Lung (tissue), 12 donors: Measurements from ENCODE around the gene OR1L4. TPM values are rescaled to one million over a fixed set of nuclear protein-coding genes. Genes with fewer than 3 reads are reported as not detected.

Source experiments
- ATAC-seq: fragments of 200-7000 bp; cut with Tn5 transposase; one replicate; pipeline ENCODE4 v1.9.1; 2020; ENCODE audit warnings: moderate number of reproducible peaks; ENCODE audit not compliant: insufficient read depth, low FRiP score
- DNase-seq, 3 donors: peaks; one replicate each; pipeline ENCODE4 v3.0.0-alpha.2; 2013 to 2017
- H3K27ac ChIP-seq, 2 donors: one replicate each; pipeline ENCODE4 v1.5.1; 2013; ENCODE audit warnings: mild to moderate bottlenecking in 2 of 2, moderate library complexity in 2 of 2, control low read depth in 1 of 2, inconsistent platforms in 1 of 2, low read depth in 1 of 2, low read length in 1 of 2
- H3K27me3 ChIP-seq, 3 donors: one replicate each; pipeline ENCODE4 v1.5.1; 2013; ENCODE audit warnings: low read length in 2 of 3; ENCODE audit not compliant: control insufficient read depth in 3 of 3, insufficient read depth in 3 of 3
- H3K36me3 ChIP-seq, 4 donors: one replicate each; pipeline ENCODE4 v1.5.1; 2013; ENCODE audit warnings: low read length in 4 of 4, mild to moderate bottlenecking in 1 of 4, moderate library complexity in 1 of 4; ENCODE audit not compliant: control insufficient read depth in 4 of 4, insufficient read depth in 4 of 4
- H3K4me1 ChIP-seq, 5 donors: one replicate each; pipeline ENCODE4 v1.5.1; 2013; ENCODE audit warnings: low read length in 5 of 5, mild to moderate bottlenecking in 2 of 5, moderate library complexity in 1 of 5; ENCODE audit not compliant: control insufficient read depth in 5 of 5, insufficient read depth in 5 of 5
- H3K4me3 ChIP-seq: one replicate; pipeline ENCODE4 v1.5.1; 2013; ENCODE audit warnings: mild to moderate bottlenecking, control low read depth, moderate library complexity
- H3K9ac ChIP-seq, 2 donors: one replicate each; pipeline ENCODE4 v1.5.1; 2013; ENCODE audit warnings: low read length in 2 of 2, control low read depth in 1 of 2; ENCODE audit not compliant: insufficient read depth in 1 of 2
- H3K9me3 ChIP-seq, 4 donors: one replicate each; pipeline ENCODE4 v1.5.1; 2013; ENCODE audit warnings: low read length in 3 of 4, mild to moderate bottlenecking in 1 of 4, moderate library complexity in 1 of 4; ENCODE audit not compliant: control insufficient read depth in 4 of 4, insufficient read depth in 3 of 4
- WGBS, 2 donors: extraction: QIAGEN DNeasy Blood & Tissue Kit; methylation state at CpG; one replicate each; pipeline ENCODE4 v1.1.7; 2013; 5-methylcytosine and 5-hydroxymethylcytosine counted together
- polyA plus RNA-seq, 2 donors: library from polyadenylated mRNA; stranded (reverse); fragments of 200-250 nt; gene quantifications; one replicate each; pipeline ENCODE4 v1.2.1, GENCODE V29; 2013
- total RNA-seq, 2 donors: library from RNA; depleted of rRNA in 1 of 2; stranded (reverse); fragments of >200 nt in 1 of 2; gene quantifications; one replicate each; pipeline ENCODE4 v1.2.1, GENCODE V29; 2014 to 2021
- TF ChIP-seq, protein P1 (sequence below): IDR thresholded peaks from 2 replicates; pipeline ENCODE4 v1.5.1; 2012; ENCODE audit warnings: mild to moderate bottlenecking; ENCODE audit errors: control extremely low read depth, extremely low read depth
- donor health status: control.
- donor health status: control.
- donor health status: Bipolar disorder and iron deficiency.
- donor health status: healthy.
- donor health status: DM: yes; HTN: yes; CAD: no.

OR1L4 gene
- total and polyA plus RNA-seq, 4 donors: not detected

DNA sequence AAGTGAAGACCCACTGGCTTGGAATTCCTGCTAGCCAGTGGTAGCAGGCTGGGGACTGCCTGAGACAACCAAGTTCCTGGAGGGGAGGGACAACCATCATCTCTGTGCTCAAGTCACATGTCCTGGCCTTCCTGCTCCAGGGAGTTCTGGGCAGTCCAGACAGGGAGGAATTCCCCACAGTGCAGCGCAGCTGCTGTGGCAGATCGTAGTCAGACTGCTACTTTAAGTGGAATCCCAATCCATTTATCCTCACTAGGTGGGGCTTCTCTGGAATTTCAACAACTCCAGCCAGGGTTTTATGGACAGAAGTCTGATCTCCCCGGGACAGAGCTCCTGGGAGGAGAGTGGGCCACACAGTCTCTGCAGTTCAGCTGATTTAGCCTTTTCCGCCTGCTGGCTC lies 44.0 kb downstream of the OR1L4 start:
- H3K9ac ChIP-seq: no peak overlapping the region
- ATAC-seq (no peak), DNase-seq (no peak)
- H3K27ac ChIP-seq: no peak overlapping the region
- no peaks in the 10 kb centered on the region for H3K36me3 ChIP-seq
- TF ChIP-seq, protein P1, sequence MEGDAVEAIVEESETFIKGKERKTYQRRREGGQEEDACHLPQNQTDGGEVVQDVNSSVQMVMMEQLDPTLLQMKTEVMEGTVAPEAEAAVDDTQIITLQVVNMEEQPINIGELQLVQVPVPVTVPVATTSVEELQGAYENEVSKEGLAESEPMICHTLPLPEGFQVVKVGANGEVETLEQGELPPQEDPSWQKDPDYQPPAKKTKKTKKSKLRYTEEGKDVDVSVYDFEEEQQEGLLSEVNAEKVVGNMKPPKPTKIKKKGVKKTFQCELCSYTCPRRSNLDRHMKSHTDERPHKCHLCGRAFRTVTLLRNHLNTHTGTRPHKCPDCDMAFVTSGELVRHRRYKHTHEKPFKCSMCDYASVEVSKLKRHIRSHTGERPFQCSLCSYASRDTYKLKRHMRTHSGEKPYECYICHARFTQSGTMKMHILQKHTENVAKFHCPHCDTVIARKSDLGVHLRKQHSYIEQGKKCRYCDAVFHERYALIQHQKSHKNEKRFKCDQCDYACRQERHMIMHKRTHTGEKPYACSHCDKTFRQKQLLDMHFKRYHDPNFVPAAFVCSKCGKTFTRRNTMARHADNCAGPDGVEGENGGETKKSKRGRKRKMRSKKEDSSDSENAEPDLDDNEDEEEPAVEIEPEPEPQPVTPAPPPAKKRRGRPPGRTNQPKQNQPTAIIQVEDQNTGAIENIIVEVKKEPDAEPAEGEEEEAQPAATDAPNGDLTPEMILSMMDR: no peak
- no peaks in the 10 kb centered on the region for H3K27me3 ChIP-seq
- 88 to 93% methylated on average over 4 of the region's 4 CpGs for WGBS, 2 donors
- no peaks in the 10 kb centered on the region for H3K4me1 ChIP-seq
- peaks cover 0 to 15% (median 6%) of the 10 kb centered on the region in 4 donors for H3K9me3 ChIP-seq
- no peak overlapping the region for H3K4me3 ChIP-seq

Other genes starting within 250 kb of the OR1L4 start
- not detected for gene OR1J1, start 246.1 kb upstream of the OR1L4 start, total RNA-seq
- not detected for gene OR1J1, start 246.1 kb upstream of the OR1L4 start, polyA plus RNA-seq
- not detected for gene OR1J2, start 213.2 kb upstream of the OR1L4 start, total RNA-seq
- not detected for gene OR1J2, start 213.2 kb upstream of the OR1L4 start, polyA plus RNA-seq
- gene OR1J4, start 204.8 kb upstream of the OR1L4 start, total RNA-seq: not detected
- gene OR1J4, start 204.8 kb upstream of the OR1L4 start, polyA plus RNA-seq: not detected
- not detected for gene OR1N1, start 196.7 kb upstream of the OR1L4 start, total RNA-seq
- not detected for gene OR1N1, start 196.7 kb upstream of the OR1L4 start, polyA plus RNA-seq
- not detected for gene OR1N2, start 170.9 kb upstream of the OR1L4 start, total RNA-seq
- gene OR1N2, start 170.9 kb upstream of the OR1L4 start, polyA plus RNA-seq: not detected
- gene OR1L8, start 140.6 kb upstream of the OR1L4 start, total RNA-seq: under 1 TPM; 0.20 to 0.37 TPM
- under 1 TPM in 1 of 2 donors, not detected in 1; 0.16 TPM for gene OR1L8, start 140.6 kb upstream of the OR1L4 start, polyA plus RNA-seq
- not detected for gene OR1Q1, start 109.3 kb upstream of the OR1L4 start, total RNA-seq
- not detected for gene OR1Q1, start 109.3 kb upstream of the OR1L4 start, polyA plus RNA-seq
- under 1 TPM; 0.26 to 0.28 TPM for gene OR1B1, start 66.4 kb upstream of the OR1L4 start, total RNA-seq
- not detected for gene OR1B1, start 66.4 kb upstream of the OR1L4 start, polyA plus RNA-seq
- not detected for gene OR1L1, start 62.3 kb upstream of the OR1L4 start, total RNA-seq
- not detected for gene OR1L1, start 62.3 kb upstream of the OR1L4 start, polyA plus RNA-seq
- gene OR1L3, start 48.9 kb upstream of the OR1L4 start, total RNA-seq: not detected
- gene OR1L3, start 48.9 kb upstream of the OR1L4 start, polyA plus RNA-seq: not detected
- gene OR1L6, start 18.3 kb downstream of the OR1L4 start, total RNA-seq: not detected
- gene OR1L6, start 18.3 kb downstream of the OR1L4 start, polyA plus RNA-seq: not detected
- not detected for gene OR5C1, start 64.9 kb downstream of the OR1L4 start, total RNA-seq
- not detected for gene OR5C1, start 64.9 kb downstream of the OR1L4 start, polyA plus RNA-seq
- not detected for gene OR1K1, start 76.1 kb downstream of the OR1L4 start, total RNA-seq
- gene OR1K1, start 76.1 kb downstream of the OR1L4 start, polyA plus RNA-seq: not detected
- gene PDCL, start 104.6 kb downstream of the OR1L4 start, total RNA-seq: 10 to 100 TPM; 19.6 to 30.2 TPM
- gene PDCL, start 104.6 kb downstream of the OR1L4 start, polyA plus RNA-seq: 10 to 100 TPM; 10.2 to 11.6 TPM
- 10 to 100 TPM; 37.7 to 60.2 TPM for gene RC3H2, start 181.4 kb downstream of the OR1L4 start, total RNA-seq
- 10 to 100 TPM; 11.9 to 13.0 TPM for gene RC3H2, start 181.4 kb downstream of the OR1L4 start, polyA plus RNA-seq
- gene ZBTB6, start 189.3 kb downstream of the OR1L4 start, total RNA-seq: 10 to 100 TPM in 1 of 2 donors, 1 to 10 TPM in 1; 8.0 to 16.6 TPM
- gene ZBTB6, start 189.3 kb downstream of the OR1L4 start, polyA plus RNA-seq: 1 to 10 TPM; 2.5 to 4.3 TPM
- 10 to 100 TPM in 1 of 2 donors, 1 to 10 TPM in 1; 4.0 to 15.0 TPM for gene ZBTB26, start 207.5 kb downstream of the OR1L4 start, total RNA-seq
- gene ZBTB26, start 207.5 kb downstream of the OR1L4 start, polyA plus RNA-seq: 1 to 10 TPM; 2.4 to 2.7 TPM
- 100 to 1,000 TPM in 1 of 2 donors, 10 to 100 TPM in 1; 55.0 to 103 TPM for gene RABGAP1, start 217.0 kb downstream of the OR1L4 start, total RNA-seq
- gene RABGAP1, start 217.0 kb downstream of the OR1L4 start, polyA plus RNA-seq: 10 to 100 TPM in 1 of 2 donors, 1 to 10 TPM in 1; 9.6 to 14.7 TPM